HEK293 (cell line): ENCODE results near the gene YWHAQ.

Source experiments
- AEBP2 ChIP-seq: fragments of 450-650 bp; formaldehyde crosslinking; IDR thresholded peaks from 2 replicates; pipeline ENCODE4 v1.5.1; 2016; ENCODE audit warnings: missing biosample characterization, missing genetic modification characterization, borderline replicate concordance
- CTCF ChIP-seq: fragments of 450-650 bp; formaldehyde crosslinking; IDR thresholded peaks from 2 replicates; pipeline ENCODE4 v1.5.1; 2016; ENCODE audit warnings: missing biosample characterization, missing genetic modification characterization
- PATZ1 ChIP-seq: fragments of 450-650 bp; formaldehyde crosslinking; IDR thresholded peaks from 2 replicates; pipeline ENCODE4 v1.5.1; 2016; ENCODE audit warnings: missing biosample characterization, missing genetic modification characterization
- PRDM6 ChIP-seq: fragments of 450-650 bp; formaldehyde crosslinking; IDR thresholded peaks from 2 replicates; pipeline ENCODE4 v1.5.1; 2017; ENCODE audit warnings: missing biosample characterization, missing genetic modification characterization
- REST ChIP-seq: fragments of 450-650 bp; formaldehyde crosslinking; IDR thresholded peaks from 2 replicates; pipeline ENCODE4 v1.5.1; 2016; ENCODE audit warnings: missing biosample characterization, missing genetic modification characterization
- ZFP37 ChIP-seq: fragments of 450-650 bp; formaldehyde crosslinking; IDR thresholded peaks from 2 replicates; pipeline ENCODE4 v1.5.1; 2016; ENCODE audit warnings: missing biosample characterization, missing genetic modification characterization
- ZNF239 ChIP-seq: fragments of 450-650 bp; formaldehyde crosslinking; IDR thresholded peaks from 2 replicates; pipeline ENCODE4 v1.5.1; 2016; ENCODE audit warnings: missing biosample characterization, missing genetic modification characterization
- ZNF335 ChIP-seq: fragments of 450-650 bp; formaldehyde crosslinking; conservative IDR thresholded peaks from 2 replicates; pipeline ENCODE4 v1.5.1; 2016; ENCODE audit warnings: missing biosample characterization, missing genetic modification characterization
- ZNF341 ChIP-seq: fragments of 450-650 bp; formaldehyde crosslinking; IDR thresholded peaks from 2 replicates; pipeline ENCODE4; 2016; ENCODE audit warnings: low read depth, missing biosample characterization, missing genetic modification characterization
- ZNF501 ChIP-seq: fragments of 450-650 bp; formaldehyde crosslinking; IDR thresholded peaks from 2 replicates; pipeline ENCODE4 v1.5.1; 2016; ENCODE audit warnings: missing biosample characterization, missing genetic modification characterization
- ZNF629 ChIP-seq: fragments of 450-650 bp; formaldehyde crosslinking; IDR thresholded peaks from 2 replicates; pipeline ENCODE4 v1.5.1; 2017; ENCODE audit warnings: missing biosample characterization, missing genetic modification characterization
- ZXDB ChIP-seq: fragments of 450-650 bp; formaldehyde crosslinking; IDR thresholded peaks from 2 replicates; pipeline ENCODE4 v1.5.1; 2016; ENCODE audit warnings: missing biosample characterization, missing genetic modification characterization

- no peak for TF ChIP-seq CTCF (tag by site-specific recombination)
- TF ChIP-seq PATZ1 (tag by site-specific recombination): no peak
- no peak for TF ChIP-seq ZFP37 (tag by site-specific recombination)
- no peak for TF ChIP-seq ZNF239 (tag by site-specific recombination)
- no peak for TF ChIP-seq ZNF341 (tag by site-specific recombination)
- TF ChIP-seq ZNF335 (tag by site-specific recombination): no peak
- TF ChIP-seq ZNF501 (tag by site-specific recombination): no peak
- no peak for TF ChIP-seq AEBP2 (tag by site-specific recombination)
- no peak for TF ChIP-seq REST (tag by site-specific recombination)
- TF ChIP-seq ZNF629 (tag by site-specific recombination): no peak
- no peak for TF ChIP-seq PRDM6 (tag by site-specific recombination)
- no peak for TF ChIP-seq ZXDB
Measured at GRCh38 chr2:9646196-9647030, 15.6 kb upstream of the YWHAQ start.
